HepG2 (cell line): ENCODE results near the gene SOST. TPM values are rescaled to one million over a fixed set of nuclear protein-coding genes. Genes with fewer than 3 reads are reported as not detected.
A peak's percentile ranks its signal among the peaks of the same experiment; 100 is the strongest.

ENCODE experiments used
- BRD4 ChIP-seq: sonication (generic); formaldehyde crosslinking; IDR thresholded peaks from 2 replicates; pipeline ENCODE4 v1.4.0; 2020; ENCODE audit warnings: missing genetic modification reagents
- CHCHD3 ChIP-seq: sonication (generic); formaldehyde crosslinking; IDR thresholded peaks from 2 replicates; pipeline ENCODE4 v1.8.0; 2022; ENCODE audit warnings: mild to moderate bottlenecking, missing genetic modification reagents, moderate library complexity
- HDAC6 ChIP-seq: fragments of 200-600 bp; sonication (generic); IDR thresholded peaks from 2 replicates; pipeline ENCODE4 v1.7.0; 2017; ENCODE audit warnings: mild to moderate bottlenecking, antibody characterized with exemption, low read length, low read depth
- IKZF5 ChIP-seq: IDR thresholded peaks from 2 replicates; pipeline ENCODE4 v1.6.1; 2018; ENCODE audit warnings: missing genetic modification reagents, mild to moderate bottlenecking, missing compliant biosample characterization
- REL ChIP-seq: sonication (generic); formaldehyde crosslinking; conservative IDR thresholded peaks from 2 replicates; pipeline ENCODE4 v1.8.0; 2022; ENCODE audit warnings: mild to moderate bottlenecking, missing genetic modification reagents, moderate library complexity
- SNRNP70 ChIP-seq: fragments of 200-400 bp; formaldehyde crosslinking; IDR thresholded peaks from 2 replicates; pipeline ENCODE4 v1.6.1; 2017; ENCODE audit warnings: mild to moderate bottlenecking, low read depth, low read length, moderate library complexity
- SP1 ChIP-seq, 2 experiments: fragments of 450-650 bp in 1 of 2; sonication (generic) in 1 of 2; formaldehyde crosslinking in 1 of 2; IDR thresholded peaks; 2 replicates each; pipeline versions ENCODE4 v1.4.0 to v1.6.1; 2016 to 2020; ENCODE audit warnings: missing genetic modification reagents in 1 of 2
- ZBTB42 ChIP-seq: sonication (generic); formaldehyde crosslinking; IDR thresholded peaks from 2 replicates; pipeline ENCODE4 v1.5.0; 2020; ENCODE audit warnings: mild to moderate bottlenecking, missing genetic modification reagents
- ZBTB44 ChIP-seq: sonication (generic); formaldehyde crosslinking; IDR thresholded peaks from 2 replicates; pipeline ENCODE4 v1.4.0; 2020; ENCODE audit warnings: missing genetic modification reagents
- ZNF407 ChIP-seq: sonication (generic); formaldehyde crosslinking; IDR thresholded peaks from one replicate; pipeline ENCODE4 v1.5.1; 2020; ENCODE audit warnings: mild to moderate bottlenecking, missing genetic modification reagents; ENCODE audit errors: not compliant biosample characterization
- ZNF660 ChIP-seq: sonication (generic); formaldehyde crosslinking; IDR thresholded peaks from 2 replicates; pipeline ENCODE4 v1.5.1; 2020; ENCODE audit warnings: mild to moderate bottlenecking, low read depth, missing genetic modification reagents, borderline replicate concordance
- polyA plus RNA-seq, 8 experiments: library from polyadenylated mRNA; depleted of rRNA in 3 of 8; stranded (reverse) in 7 of 8; unstranded in 1 of 8; fragments of >200 nt; fragmentation: Illumina TruSeq in 4 of 8; extraction: Trizol in 4 of 8; gene quantifications; 2 replicates each; pipeline versions ENCODE4 v1.2.1 to v1.2.3, GENCODE V29; 2011 to 2016; ENCODE audit warnings: low read depth in 4 of 8, missing spikeins in 1 of 8, mixed read lengths in 1 of 8; ENCODE audit not compliant: insufficient read depth in 1 of 8
- total RNA-seq, 5 experiments: library from RNA; depleted of rRNA; stranded (reverse); fragments of >200 nt; fragmentation: Illumina TruSeq; extraction: Trizol; gene quantifications; 2 replicates each; pipeline ENCODE4 v1.2.3, GENCODE V29; 2016; ENCODE audit warnings: low read depth in 1 of 5
- TF ChIP-seq, protein P1 (sequence below): sonication (generic); formaldehyde crosslinking; IDR thresholded peaks from 2 replicates; pipeline ENCODE4 v1.4.0; 2020; ENCODE audit warnings: mild to moderate bottlenecking, missing genetic modification reagents
- TF ChIP-seq, protein P2 (sequence below), 2 experiments: IDR thresholded peaks; 2 replicates each; pipeline ENCODE4 v1.6.1; 2011 to 2012; ENCODE audit warnings: low read length in 2 of 2, borderline replicate concordance in 1 of 2, low read depth in 1 of 2, mild to moderate bottlenecking in 1 of 2, moderate library complexity in 1 of 2

Gene SOST
- total and polyA plus RNA-seq, 2 of the 13 experiments (the other 11 are each of a cell fraction or from before 2014, with no cell fraction given) = not detected

GRCh38 chr17:43755389-43755875 lies 3.2 kb downstream of the SOST start (continued):
- TF ChIP-seq ZNF407 = no peak
- TF ChIP-seq IKZF5 (CRISPR knock-in tag) = no peak
- no peak for TF ChIP-seq ZBTB44 (CRISPR knock-in tag)
- no peak for TF ChIP-seq BRD4 (CRISPR knock-in tag)
- TF ChIP-seq ZNF660 (CRISPR knock-in tag) = no peak
- peak; percentile 70; the same call in 1 of the 2 replicates for TF ChIP-seq CHCHD3 (CRISPR knock-in tag)
- TF ChIP-seq SP1 (IDR thresholded peaks at IDR 0.05) = no peak
- no peak for TF ChIP-seq SP1 (CRISPR knock-in tag; IDR thresholded peaks at IDR 0.05)
- TF ChIP-seq, protein P1, sequence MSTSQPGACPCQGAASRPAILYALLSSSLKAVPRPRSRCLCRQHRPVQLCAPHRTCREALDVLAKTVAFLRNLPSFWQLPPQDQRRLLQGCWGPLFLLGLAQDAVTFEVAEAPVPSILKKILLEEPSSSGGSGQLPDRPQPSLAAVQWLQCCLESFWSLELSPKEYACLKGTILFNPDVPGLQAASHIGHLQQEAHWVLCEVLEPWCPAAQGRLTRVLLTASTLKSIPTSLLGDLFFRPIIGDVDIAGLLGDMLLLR (CRISPR knock-in tag) = 0 out of 2 replicates have a peak, but pooled peaks have one; percentile 43
- TF ChIP-seq, protein P2, sequence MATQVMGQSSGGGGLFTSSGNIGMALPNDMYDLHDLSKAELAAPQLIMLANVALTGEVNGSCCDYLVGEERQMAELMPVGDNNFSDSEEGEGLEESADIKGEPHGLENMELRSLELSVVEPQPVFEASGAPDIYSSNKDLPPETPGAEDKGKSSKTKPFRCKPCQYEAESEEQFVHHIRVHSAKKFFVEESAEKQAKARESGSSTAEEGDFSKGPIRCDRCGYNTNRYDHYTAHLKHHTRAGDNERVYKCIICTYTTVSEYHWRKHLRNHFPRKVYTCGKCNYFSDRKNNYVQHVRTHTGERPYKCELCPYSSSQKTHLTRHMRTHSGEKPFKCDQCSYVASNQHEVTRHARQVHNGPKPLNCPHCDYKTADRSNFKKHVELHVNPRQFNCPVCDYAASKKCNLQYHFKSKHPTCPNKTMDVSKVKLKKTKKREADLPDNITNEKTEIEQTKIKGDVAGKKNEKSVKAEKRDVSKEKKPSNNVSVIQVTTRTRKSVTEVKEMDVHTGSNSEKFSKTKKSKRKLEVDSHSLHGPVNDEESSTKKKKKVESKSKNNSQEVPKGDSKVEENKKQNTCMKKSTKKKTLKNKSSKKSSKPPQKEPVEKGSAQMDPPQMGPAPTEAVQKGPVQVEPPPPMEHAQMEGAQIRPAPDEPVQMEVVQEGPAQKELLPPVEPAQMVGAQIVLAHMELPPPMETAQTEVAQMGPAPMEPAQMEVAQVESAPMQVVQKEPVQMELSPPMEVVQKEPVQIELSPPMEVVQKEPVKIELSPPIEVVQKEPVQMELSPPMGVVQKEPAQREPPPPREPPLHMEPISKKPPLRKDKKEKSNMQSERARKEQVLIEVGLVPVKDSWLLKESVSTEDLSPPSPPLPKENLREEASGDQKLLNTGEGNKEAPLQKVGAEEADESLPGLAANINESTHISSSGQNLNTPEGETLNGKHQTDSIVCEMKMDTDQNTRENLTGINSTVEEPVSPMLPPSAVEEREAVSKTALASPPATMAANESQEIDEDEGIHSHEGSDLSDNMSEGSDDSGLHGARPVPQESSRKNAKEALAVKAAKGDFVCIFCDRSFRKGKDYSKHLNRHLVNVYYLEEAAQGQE (IDR thresholded peaks at IDR 0.05; ENCODE audit: borderline replicate concordance in 1 of 2, low read depth in 1 of 2, low read length in 2 of 2) = no peak
- TF ChIP-seq ZBTB42 = no peak
- TF ChIP-seq SNRNP70 = no peak
- TF ChIP-seq HDAC6 = no peak
- TF ChIP-seq REL (CRISPR knock-in tag) = no peak
